ENCODE data around the gene GAL3ST2.

GAL3ST2 gene

GRCh38 chr2:241848761-241849615, 72.4 kb downstream of the GAL3ST2 start:
- no peak for DNase-seq

DNA sequence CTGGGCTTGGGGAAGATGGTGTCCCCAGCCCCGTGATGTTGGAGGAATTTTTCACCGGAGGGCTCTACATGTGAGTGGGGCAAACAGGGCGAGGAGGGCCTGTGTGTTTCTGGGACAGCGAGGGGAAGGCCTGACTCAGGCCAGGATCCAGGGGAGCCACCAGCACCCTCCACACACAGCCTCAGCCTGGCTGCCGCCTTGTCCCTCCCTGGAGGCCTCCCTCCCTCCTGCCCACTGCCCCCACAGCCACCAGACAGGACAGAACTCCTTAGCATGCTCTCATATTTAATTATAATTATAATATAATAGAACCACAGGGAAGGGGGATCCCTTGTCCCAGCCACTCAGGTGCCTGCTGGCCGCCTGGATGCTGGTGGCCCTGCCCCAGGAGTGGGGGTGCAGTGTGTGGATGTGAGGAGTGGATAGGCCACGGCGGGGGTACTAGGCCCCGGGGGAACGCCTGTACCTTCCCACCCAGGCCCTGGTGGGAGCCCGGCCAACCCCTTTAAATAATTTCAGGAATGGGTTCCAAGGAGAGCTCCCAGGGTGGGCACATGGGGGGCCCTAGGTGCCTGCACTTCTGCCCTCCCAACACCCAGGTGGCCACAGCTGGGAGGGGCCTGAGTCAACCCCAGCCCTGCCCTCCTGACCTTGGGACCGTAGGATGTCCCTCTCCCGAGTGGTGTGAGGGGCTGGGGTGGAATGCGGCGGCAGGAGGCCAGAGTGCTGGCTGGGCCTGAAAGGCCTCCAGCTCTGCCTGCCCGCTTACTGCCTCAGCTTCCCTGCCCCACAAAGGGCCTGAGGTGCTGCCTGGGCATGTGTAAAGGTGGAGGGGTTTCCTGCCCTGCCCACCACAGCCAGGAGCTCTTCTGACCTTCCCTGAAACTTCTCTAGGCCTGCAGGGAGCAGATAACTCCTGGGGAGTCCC, 73.3 kb downstream of the GAL3ST2 start:
- DNase-seq, result no peak

GRCh38 chr2:241850544-241851324, 74.1 kb downstream of the GAL3ST2 start:
- DNase-seq, result no peak

GRCh38 chr2:241851325-241852115, 74.9 kb downstream of the GAL3ST2 start:
- DNase-seq, result no peak

DNA sequence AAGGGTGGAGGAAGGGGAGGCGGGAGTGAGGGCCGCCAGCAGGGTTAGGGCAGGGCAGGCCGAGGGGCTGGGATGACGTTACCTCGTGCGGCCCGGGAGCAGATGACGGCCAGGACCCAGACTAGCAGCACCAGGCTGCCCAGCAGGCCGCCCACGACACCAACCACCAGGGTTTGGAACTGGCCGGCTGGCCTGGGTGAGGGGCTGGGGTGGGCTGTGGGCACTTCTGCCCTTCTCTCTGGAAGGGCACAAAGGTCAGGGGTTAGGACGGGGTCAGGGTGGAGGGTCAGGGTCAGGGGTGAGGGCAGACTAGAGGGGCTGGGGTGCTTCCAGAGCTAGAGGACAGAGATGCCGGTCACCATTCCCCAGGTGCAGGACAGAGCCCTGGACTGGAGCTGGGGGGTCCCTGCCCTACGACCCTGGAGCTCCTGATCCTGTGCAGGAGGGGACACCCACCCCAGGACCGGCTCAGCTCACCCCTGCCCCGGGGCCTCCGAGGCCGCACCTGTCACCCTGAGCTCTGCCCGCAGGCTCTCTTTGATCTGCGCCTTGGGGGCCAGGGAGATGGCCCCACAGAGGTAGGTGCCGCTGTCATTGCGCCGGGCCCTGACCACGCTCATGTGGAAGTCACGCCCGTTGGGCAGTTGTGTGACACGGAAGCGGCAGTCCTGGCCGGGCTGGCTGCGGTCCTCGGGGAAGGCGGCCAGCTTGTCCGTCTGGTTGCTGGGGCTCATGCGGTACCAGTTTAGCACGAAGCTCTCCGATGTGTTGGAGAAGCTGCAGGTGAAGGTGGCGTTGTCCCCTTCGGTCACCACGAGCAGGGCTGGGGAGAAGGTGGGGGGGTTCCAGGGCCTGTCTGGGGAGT, 75.7 kb downstream of the GAL3ST2 start:
- DNase-seq, result no peak

- no peak for DNase-seq
Observed at GRCh38 chr2:241852981-241853631, 76.5 kb downstream of the GAL3ST2 start.

Measured in CD4-positive, alpha-beta T cell treated with Interleukin-12 subunit alpha and Interleukin-12 subunit beta, for 1 hour (primary cell).